B cell (primary cell): ENCODE measurements around the gene IPO7. TPM values are rescaled to one million over a fixed set of nuclear protein-coding genes. Genes with fewer than 3 reads are reported as not detected.
A peak's percentile ranks its signal among the peaks of the same experiment; 100 is the strongest.

Source experiments
- ATAC-seq: fragments of 200-7000 bp; cut with Tn5 transposase; one replicate; pipeline ENCODE4 v1.10.0; 2021; ENCODE audit warnings: low read depth, mild to moderate bottlenecking, moderate number of reproducible peaks, moderate library complexity
- CTCF ChIA-PET: fragments of 350-600 bp; sonication (Branson Sonifier 250); formaldehyde crosslinking; loops from one replicate; lab custom pipeline; 2021; ENCODE audit warnings: antibody characterized with exemption, inconsistent platforms; lab: Charles Lee
- POLR2A ChIA-PET: fragments of 350-600 bp; sonication (Branson Sonifier 250); formaldehyde crosslinking; loops from one replicate; lab custom pipeline; 2021; ENCODE audit warnings: antibody characterized with exemption; lab: Charles Lee
- DNase-seq: peaks from one replicate; pipeline ENCODE4 v3.0.0; 2013
- H2AFZ ChIP-seq: 2 replicates; pipeline ENCODE4 v1.6.1; 2012; ENCODE audit warnings: mild to moderate bottlenecking, low read depth, low read length; ENCODE audit not compliant: insufficient read depth, poor library complexity, severe bottlenecking
- H3K27ac ChIP-seq, 2 donors: 1 replicate in 1 of 2; 2 replicates in 1 of 2; pipeline ENCODE4 v1.5.1; 2012 to 2013; ENCODE audit warnings: low read length in 2 of 2, mild to moderate bottlenecking in 2 of 2, moderate library complexity in 1 of 2
- H3K27me3 ChIP-seq, 4 experiments: fragments of 200-600 bp in 1 of 4; sonication (generic) in 1 of 4; replicated peaks in 1 of 4; 1 replicate in 2 of 4; 2 replicates in 2 of 4; pipeline versions ENCODE4 v1.6.1 to v1.7.0; 2013 to 2016; ENCODE audit warnings: low read length in 3 of 4, mild to moderate bottlenecking in 2 of 4, mixed read lengths in 1 of 4, moderate library complexity in 1 of 4; ENCODE audit not compliant: insufficient read depth in 4 of 4, control insufficient read depth in 3 of 4; ENCODE audit errors: control extremely low read depth in 1 of 4
- H3K36me3 ChIP-seq, 2 experiments: replicated peaks in 1 of 2; 1 replicate in 1 of 2; 2 replicates in 1 of 2; pipeline versions ENCODE4 v1.6.1 to v1.7.1; 2013; ENCODE audit warnings: low read length in 1 of 2; ENCODE audit not compliant: insufficient read depth in 2 of 2, control insufficient read depth in 1 of 2; ENCODE audit errors: control extremely low read depth in 1 of 2, extremely low read depth in 1 of 2
- H3K4me1 ChIP-seq, 2 donors: fragments of 200-600 bp in 1 of 2; sonication (generic) in 1 of 2; 1 replicate in 1 of 2; 2 replicates in 1 of 2; pipeline versions ENCODE4 v1.5.1 to v1.6.1; 2013 to 2017; ENCODE audit warnings: low read length in 2 of 2; ENCODE audit not compliant: control insufficient read depth in 2 of 2, insufficient read depth in 2 of 2
- H3K4me2 ChIP-seq: replicated peaks from 2 replicates; pipeline ENCODE3; 2012; ENCODE audit warnings: mild to moderate bottlenecking, low read depth, low read length; ENCODE audit not compliant: poor library complexity, severe bottlenecking
- H3K4me3 ChIP-seq, 5 experiments: fragments of 200-600 bp in 1 of 5; sonication (generic) in 1 of 5; 1 replicate in 3 of 5; 2 replicates in 2 of 5; pipeline versions ENCODE4 v1.5.1 to v1.7.0; 2011 to 2016; ENCODE audit warnings: low read length in 4 of 5, mild to moderate bottlenecking in 4 of 5, low read depth in 2 of 5, control low read depth in 1 of 5, moderate library complexity in 1 of 5; ENCODE audit not compliant: insufficient read depth in 1 of 5; ENCODE audit errors: control extremely low read depth in 1 of 5, extremely low read depth in 1 of 5
- H3K79me2 ChIP-seq: fragments of 200-600 bp; sonication (generic); one replicate; pipeline ENCODE4 v1.6.0; 2016; ENCODE audit warnings: low read length; ENCODE audit not compliant: control insufficient read depth, insufficient read depth
- H3K9ac ChIP-seq: fragments of 200-600 bp; sonication (generic); 2 replicates; pipeline ENCODE4 v1.6.1; 2017; ENCODE audit warnings: mild to moderate bottlenecking, low read length, moderate library complexity
- H3K9me3 ChIP-seq, 3 donors: one replicate each; pipeline versions ENCODE4 v1.6.1 to v1.7.1; 2013; ENCODE audit warnings: low read length in 2 of 3; ENCODE audit not compliant: control insufficient read depth in 2 of 3, insufficient read depth in 1 of 3; ENCODE audit errors: control extremely low read depth in 1 of 3
- H4K20me1 ChIP-seq: 2 replicates; pipeline ENCODE4 v1.6.0; 2012; ENCODE audit warnings: mild to moderate bottlenecking, low read length; ENCODE audit not compliant: insufficient read depth, control insufficient read depth, poor library complexity, severe bottlenecking
- H3K27ac Mint-ChIP-seq: one replicate; pipeline ENCODE4 v1.8.0; 2021; ENCODE audit warnings: mixed read lengths
- H3K27me3 Mint-ChIP-seq: one replicate; pipeline ENCODE4 v1.8.0; 2021; ENCODE audit warnings: mixed read lengths
- H3K4me1 Mint-ChIP-seq: one replicate; pipeline ENCODE4 v1.8.0; 2021; ENCODE audit warnings: mixed read lengths
- H3K4me3 Mint-ChIP-seq: one replicate; pipeline ENCODE4 v1.8.0; 2021; ENCODE audit warnings: mixed read lengths
- H3K9me3 Mint-ChIP-seq: one replicate; pipeline ENCODE4 v1.8.0; 2022; ENCODE audit warnings: mixed read lengths; ENCODE audit not compliant: insufficient read depth
- CTCF ChIP-seq: fragments of 200-600 bp; IDR thresholded peaks from one replicate; pipeline ENCODE4 v1.8.0; 2022; ENCODE audit warnings: antibody characterized with exemption, mild to moderate bottlenecking
- EZH2 ChIP-seq: IDR thresholded peaks from 2 replicates; pipeline ENCODE4 v1.6.1; 2012; ENCODE audit warnings: borderline replicate concordance, low read depth, mild to moderate bottlenecking, moderate library complexity, low read length; ENCODE audit not compliant: insufficient read depth, poor library complexity, severe bottlenecking
- WGBS: methylation state at CpG from one replicate; pipeline ENCODE4 v1.1.5; 2013; ENCODE audit warnings: missing lambda C conversion rate; ENCODE audit not compliant: insufficient coverage; 5-methylcytosine and 5-hydroxymethylcytosine counted together
- intact Hi-C: fragments of 100-400 bp; cut with micrococcal nuclease; formaldehyde crosslinking; loops from one replicate; pipeline ENCODE4 v1.10.0; 2022
- polyA plus RNA-seq: library from polyadenylated mRNA; depleted of rRNA; stranded (reverse); fragments of >200 nt; gene quantifications from 2 replicates; pipeline ENCODE4 v1.2.3, GENCODE V29; 2012
- total RNA-seq, 2 donors: library from RNA; stranded (reverse); fragments of 120-200 nt in 1 of 2; gene quantifications; 1 replicate in 1 of 2; 2 replicates in 1 of 2; pipeline versions ENCODE4 v1.2.3 to v1.2.4, GENCODE V29; 2013 to 2022

IPO7 gene
- total and polyA plus RNA-seq, 2 donors (not counting 1 experiment from before 2014, with no cell fraction given), result 9.8 to 53.2 TPM

DNA sequence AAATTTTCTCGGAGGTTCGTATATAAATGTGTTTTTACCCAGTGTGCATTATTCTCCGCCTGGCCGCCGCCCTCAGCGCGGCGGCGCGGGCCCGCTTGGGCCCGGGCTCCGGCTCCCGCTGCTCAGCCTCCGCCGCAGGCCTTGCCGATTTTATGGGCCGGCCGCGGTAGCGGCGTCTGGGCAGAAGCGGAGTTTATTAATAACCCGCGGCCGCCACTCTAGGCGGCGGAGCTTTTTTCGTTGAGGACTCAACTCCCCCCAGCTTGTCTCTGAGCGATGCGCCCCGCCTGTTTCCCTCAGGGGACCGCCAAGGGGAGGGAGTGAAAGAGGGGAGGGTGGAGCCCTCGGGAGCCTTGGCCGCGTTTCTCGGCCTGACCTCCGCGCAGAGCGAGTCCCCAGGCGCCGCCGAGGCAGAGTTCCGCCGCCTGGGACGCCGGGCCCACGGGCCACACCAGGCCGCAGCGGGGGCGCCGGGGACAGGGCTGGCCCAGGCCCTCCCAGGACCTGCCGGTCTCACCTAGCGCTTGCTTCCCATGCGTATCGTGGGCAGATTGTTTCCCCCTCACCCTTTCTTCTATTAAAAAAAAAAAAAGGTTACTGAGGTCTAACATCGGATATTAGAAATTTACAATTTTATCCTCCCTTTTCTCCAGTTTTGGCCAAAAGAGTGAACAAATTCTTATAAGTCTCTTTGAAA is 76.8 kb downstream of the IPO7 start:
- H3K9me3 Mint-ChIP-seq, result no peaks in the 10 kb centered on the region
- no peaks in the 10 kb centered on the region for H3K27me3 Mint-ChIP-seq

More for the DNA sequence above, 76.8 kb downstream of the IPO7 start:
- WGBS, result under 1% methylated on average over 40 of the region's 57 CpGs
- Histone ChIP-seq H3K27me3 (no peaks in the 10 kb centered on the region), H3K4me3 (peak overlapping the region; percentile 66 to 83 (median 78)), H2AFZ (peak overlapping the region; percentile 70), H3K4me1 (peaks cover 19 to 26% of the 10 kb centered on the region in 2 donors), H3K27ac (peak overlapping the region; percentile 91 to 95), H3K79me2 (peaks cover 63% of the 10 kb centered on the region), H3K36me3 (no peaks in the 10 kb centered on the region), H4K20me1 (no peaks in the 10 kb centered on the region), H3K9me3 (no peaks in the 10 kb centered on the region), H3K9ac (peak overlapping the region; percentile 81), H3K4me2 (peak overlapping the region; percentile 81)
- Mint-ChIP-seq H3K4me1 (peaks cover 26% of the 10 kb centered on the region), H3K4me3 (peak overlapping the region; percentile 97), H3K27ac (peak overlapping the region; percentile 98)
- peak; percentile 57 for ATAC-seq
- ChIA-PET POLR2A (interaction anchor here (0.7 to 2.3 kb wide), 19 partner anchors 11 to 1347 kb away, joined by 3 to 11 read pairs (median 4); partner anchors contain the start of genes EIF4G2, IPO7, TMEM41B and TMEM9B), CTCF (interaction anchor here (0.7 to 1.3 kb wide), 3 partner anchors 45 to 184 kb away, joined by 3 to 4 read pairs (median 4); no protein-coding TSS in a partner anchor)
- intact Hi-C loops, result loop anchor here (1.0 to 2.0 kb wide), 8 partner anchors 140 to 1348 kb away; partner anchors contain the start of genes CTR9, EIF4G2, RNF141 and RPL27A
- DNase-seq, result peak; percentile 95
- TF ChIP-seq EZH2, result no peak
- TF ChIP-seq CTCF, result no peak
